Measurements from ENCODE around the gene DHX30.

DNA sequence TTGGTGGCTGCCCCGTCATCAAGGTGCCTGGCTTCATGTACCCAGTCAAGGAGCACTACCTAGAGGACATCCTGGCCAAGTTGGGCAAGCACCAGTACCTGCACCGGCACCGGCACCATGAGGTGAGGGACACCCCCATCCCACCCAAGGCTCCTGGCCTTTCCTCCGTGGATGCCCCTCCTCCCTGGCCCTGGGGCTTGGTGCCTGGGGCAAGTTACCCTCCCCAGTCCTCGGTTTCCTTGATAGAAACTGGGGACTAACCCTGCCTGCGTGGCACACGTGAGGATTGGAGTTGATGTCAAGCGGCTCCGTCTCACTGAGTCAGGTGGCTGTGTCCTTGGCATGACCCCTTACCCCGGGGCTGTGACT is 43.9 kb downstream of the DHX30 start:
- no peak for TF ChIP-seq SIN3A (IDR thresholded peaks at IDR 0.05; ENCODE audit: borderline replicate concordance, insufficient read depth, low read depth, low read length)
- TF ChIP-seq, protein P1, sequence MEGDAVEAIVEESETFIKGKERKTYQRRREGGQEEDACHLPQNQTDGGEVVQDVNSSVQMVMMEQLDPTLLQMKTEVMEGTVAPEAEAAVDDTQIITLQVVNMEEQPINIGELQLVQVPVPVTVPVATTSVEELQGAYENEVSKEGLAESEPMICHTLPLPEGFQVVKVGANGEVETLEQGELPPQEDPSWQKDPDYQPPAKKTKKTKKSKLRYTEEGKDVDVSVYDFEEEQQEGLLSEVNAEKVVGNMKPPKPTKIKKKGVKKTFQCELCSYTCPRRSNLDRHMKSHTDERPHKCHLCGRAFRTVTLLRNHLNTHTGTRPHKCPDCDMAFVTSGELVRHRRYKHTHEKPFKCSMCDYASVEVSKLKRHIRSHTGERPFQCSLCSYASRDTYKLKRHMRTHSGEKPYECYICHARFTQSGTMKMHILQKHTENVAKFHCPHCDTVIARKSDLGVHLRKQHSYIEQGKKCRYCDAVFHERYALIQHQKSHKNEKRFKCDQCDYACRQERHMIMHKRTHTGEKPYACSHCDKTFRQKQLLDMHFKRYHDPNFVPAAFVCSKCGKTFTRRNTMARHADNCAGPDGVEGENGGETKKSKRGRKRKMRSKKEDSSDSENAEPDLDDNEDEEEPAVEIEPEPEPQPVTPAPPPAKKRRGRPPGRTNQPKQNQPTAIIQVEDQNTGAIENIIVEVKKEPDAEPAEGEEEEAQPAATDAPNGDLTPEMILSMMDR (IDR thresholded peaks at IDR 0.05): no peak
